A673 (cell line): ENCODE results near the gene VTCN1. TPM values are rescaled to one million over a fixed set of nuclear protein-coding genes. Genes with fewer than 3 reads are reported as not detected.

Experiments
- BruUV-seq: library from RNA; stranded (reverse); fragments of 400-500 nt; replicated peaks from 2 replicates; lab custom pipeline; 2021; lab: Mats Ljungman, UMichigan
- CTCF ChIA-PET: fragments of 300-600 bp; sonication (Branson Sonifier 250); formaldehyde crosslinking; loops from one replicate; lab custom pipeline; 2022; ENCODE audit warnings: antibody characterized with exemption; lab: Charles Lee
- POLR2A ChIA-PET: fragments of 300-600 bp; sonication (Branson Sonifier 250); formaldehyde crosslinking; loops from one replicate; lab custom pipeline; 2022; ENCODE audit warnings: antibody characterized with exemption; ENCODE audit not compliant: low non-redundant PET; lab: Charles Lee
- DNase-seq: peaks from one replicate; pipeline ENCODE4 v3.0.0-alpha.2; 2015; ENCODE audit warnings: low spot score
- H3K27ac ChIP-seq: fragments of 200-600 bp; sonication (generic); 2 replicates; pipeline ENCODE4 v1.5.1; 2016; ENCODE audit warnings: mixed run types, low read depth, mild to moderate bottlenecking, mixed read lengths, antibody characterized with exemption, low read length; ENCODE audit not compliant: poor library complexity, severe bottlenecking
- H3K27me3 ChIP-seq: fragments of 200-600 bp; sonication (generic); replicated peaks from 2 replicates; pipeline ENCODE4 v1.6.1; 2017; ENCODE audit warnings: mixed run types, low read depth, mild to moderate bottlenecking, mixed read lengths, antibody characterized with exemption, low read length; ENCODE audit not compliant: insufficient read depth, poor library complexity
- H3K36me3 ChIP-seq: fragments of 200-600 bp; sonication (generic); 2 replicates; pipeline ENCODE4 v1.6.1; 2016; ENCODE audit warnings: mixed run types, mild to moderate bottlenecking, mixed read lengths, antibody characterized with exemption, low read length; ENCODE audit not compliant: insufficient read depth, poor library complexity, severe bottlenecking
- H3K4me1 ChIP-seq: fragments of 200-600 bp; sonication (generic); 2 replicates; pipeline ENCODE4 v1.6.1; 2017; ENCODE audit warnings: mixed run types, mild to moderate bottlenecking, mixed read lengths, antibody characterized with exemption, low read length; ENCODE audit not compliant: insufficient read depth, poor library complexity, severe bottlenecking
- H3K4me3 ChIP-seq: fragments of 200-600 bp; sonication (generic); 2 replicates; pipeline ENCODE4 v1.5.1; 2016; ENCODE audit warnings: low read depth, mixed run types, mild to moderate bottlenecking, mixed read lengths, low read length; ENCODE audit not compliant: poor library complexity, severe bottlenecking
- H3K9me3 ChIP-seq: fragments of 200-600 bp; sonication (generic); 2 replicates; pipeline ENCODE4 v1.6.1; 2016; ENCODE audit warnings: mixed run types, low read depth, mild to moderate bottlenecking, mixed read lengths, antibody characterized with exemption, low read length; ENCODE audit not compliant: poor library complexity, severe bottlenecking
- CTCF ChIP-seq: fragments of 300-800, 200-600 bp; sonication (generic); conservative IDR thresholded peaks from 2 replicates; pipeline ENCODE4 v1.5.1; 2017; ENCODE audit warnings: low read depth, mild to moderate bottlenecking, antibody characterized with exemption, low read length, moderate library complexity, mixed read lengths
- EZH2 ChIP-seq: fragments of 200-600 bp; sonication (generic); IDR thresholded peaks from 2 replicates; pipeline ENCODE4 v1.6.1; 2017; ENCODE audit warnings: borderline replicate concordance, low read depth, mild to moderate bottlenecking, mixed read lengths, antibody characterized with exemption, low read length; ENCODE audit not compliant: poor library complexity, severe bottlenecking
- intact Hi-C: fragments of 100-400 bp; cut with micrococcal nuclease; formaldehyde crosslinking; loops from one replicate; pipeline ENCODE4 v1.10.0; 2022; ENCODE audit not compliant: unreplicated experiment
- total RNA-seq: library from RNA; stranded (reverse); gene quantifications from 2 replicates; pipeline ENCODE4 v1.2.3, GENCODE V29; 2021

VTCN1 gene
- total RNA-seq, 1 experiment from 2014 or later, result not detected

GRCh38 chr1:117177376-117177775 is 33.4 kb downstream of the VTCN1 start:
- no peak for DNase-seq
- no peaks in the 10 kb centered on the region for H3K4me1 ChIP-seq
- H3K9me3 ChIP-seq, result no peaks in the 10 kb centered on the region
- BruUV-seq, result no TSS peak
- intact Hi-C loops, result no loop called here
- H3K36me3 ChIP-seq, result no peaks in the 10 kb centered on the region
- H3K4me3 ChIP-seq, result no peak overlapping the region
- ChIA-PET CTCF (no interaction called here), POLR2A (no interaction called here)
- TF ChIP-seq CTCF, result no peak
- TF ChIP-seq EZH2, result no peak
- no peak overlapping the region for H3K27ac ChIP-seq
- no peaks in the 10 kb centered on the region for H3K27me3 ChIP-seq

- DNase-seq, result no peak
Observed at GRCh38 chr1:117176579-117176978, 34.1 kb downstream of the VTCN1 start.

GRCh38 chr1:117174851-117175250 is 35.9 kb downstream of the VTCN1 start:
- H3K4me3 ChIP-seq, result no peak overlapping the region
- CTCF ChIA-PET, result interaction anchor here (0.6 kb wide), 1 partner anchor 9 kb away, joined by 4 read pairs; no protein-coding TSS in a partner anchor
- no peaks in the 10 kb centered on the region for H3K36me3 ChIP-seq
- no peak for DNase-seq
- no peaks in the 10 kb centered on the region for H3K4me1 ChIP-seq
- H3K27ac ChIP-seq, result no peak overlapping the region
- intact Hi-C loops, result no loop called here
- no peaks in the 10 kb centered on the region for H3K27me3 ChIP-seq
- BruUV-seq, result no TSS peak
- POLR2A ChIA-PET, result no interaction called here
- no peak for TF ChIP-seq CTCF
- H3K9me3 ChIP-seq, result no peaks in the 10 kb centered on the region

More at GRCh38 chr1:117176579-117176978, 34.1 kb downstream of the VTCN1 start:
- Histone ChIP-seq H3K4me1 (no peaks in the 10 kb centered on the region), H3K27ac (no peak overlapping the region), H3K9me3 (no peaks in the 10 kb centered on the region), H3K27me3 (no peaks in the 10 kb centered on the region), H3K4me3 (no peak overlapping the region), H3K36me3 (no peaks in the 10 kb centered on the region)
- BruUV-seq, result no TSS peak
- POLR2A ChIA-PET, result no interaction called here
- CTCF ChIA-PET, result no interaction called here
- intact Hi-C loops, result no loop called here
- TF ChIP-seq EZH2 (no peak), CTCF (no peak)
